ENCODE measurements around the gene ADAMTS17.

DNA sequence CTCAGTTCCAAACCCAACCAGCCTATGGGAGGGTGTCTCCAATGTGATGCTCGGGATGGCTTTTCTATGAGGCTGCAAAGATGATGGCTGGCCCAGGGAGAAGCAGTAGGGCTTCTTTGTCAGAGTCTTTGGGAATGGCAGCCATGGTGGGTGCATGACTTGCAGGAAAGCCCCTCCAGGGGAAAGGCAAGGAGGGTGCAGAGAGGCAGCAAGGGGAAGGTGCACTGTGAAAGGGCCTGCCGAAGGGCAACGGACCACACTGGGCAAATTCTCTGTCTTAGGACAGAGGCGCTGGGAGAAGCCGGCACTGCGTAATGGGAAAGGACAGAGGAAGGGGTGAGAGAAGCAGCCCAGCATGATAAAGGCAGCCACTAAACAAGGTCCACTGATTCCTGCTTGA, 305.8 kb downstream of the ADAMTS17 start:
- TF ChIP-seq, protein P1, sequence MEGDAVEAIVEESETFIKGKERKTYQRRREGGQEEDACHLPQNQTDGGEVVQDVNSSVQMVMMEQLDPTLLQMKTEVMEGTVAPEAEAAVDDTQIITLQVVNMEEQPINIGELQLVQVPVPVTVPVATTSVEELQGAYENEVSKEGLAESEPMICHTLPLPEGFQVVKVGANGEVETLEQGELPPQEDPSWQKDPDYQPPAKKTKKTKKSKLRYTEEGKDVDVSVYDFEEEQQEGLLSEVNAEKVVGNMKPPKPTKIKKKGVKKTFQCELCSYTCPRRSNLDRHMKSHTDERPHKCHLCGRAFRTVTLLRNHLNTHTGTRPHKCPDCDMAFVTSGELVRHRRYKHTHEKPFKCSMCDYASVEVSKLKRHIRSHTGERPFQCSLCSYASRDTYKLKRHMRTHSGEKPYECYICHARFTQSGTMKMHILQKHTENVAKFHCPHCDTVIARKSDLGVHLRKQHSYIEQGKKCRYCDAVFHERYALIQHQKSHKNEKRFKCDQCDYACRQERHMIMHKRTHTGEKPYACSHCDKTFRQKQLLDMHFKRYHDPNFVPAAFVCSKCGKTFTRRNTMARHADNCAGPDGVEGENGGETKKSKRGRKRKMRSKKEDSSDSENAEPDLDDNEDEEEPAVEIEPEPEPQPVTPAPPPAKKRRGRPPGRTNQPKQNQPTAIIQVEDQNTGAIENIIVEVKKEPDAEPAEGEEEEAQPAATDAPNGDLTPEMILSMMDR (conservative IDR thresholded peaks at IDR 0.05; ENCODE audit: low read length) = no peak
- no peak for TF ChIP-seq EZH2phosphoT487 (IDR thresholded peaks at IDR 0.05; ENCODE audit: borderline replicate concordance)
